Measurements from ENCODE around the gene SIGLEC11.

Gene SIGLEC11

GRCh38 chr19:49913720-49914119, 47.3 kb downstream of the SIGLEC11 start:
- TF ChIP-seq CTCF (IDR thresholded peaks at IDR 0.05) (no peak), ZFX (IDR thresholded peaks at IDR 0.05; ENCODE audit: borderline replicate concordance) (no peak)
- no peak overlapping the region for H3K27ac ChIP-seq

- H3K27ac ChIP-seq = no peak overlapping the region
- TF ChIP-seq ZFX (IDR thresholded peaks at IDR 0.05; ENCODE audit: borderline replicate concordance) = no peak
- no peak for TF ChIP-seq CTCF (IDR thresholded peaks at IDR 0.05)
Observed at GRCh38 chr19:49912965-49913685, 47.8 kb downstream of the SIGLEC11 start.

GRCh38 chr19:49911381-49912145, 49.4 kb downstream of the SIGLEC11 start:
- TF ChIP-seq CTCF (IDR thresholded peaks at IDR 0.05) (no peak), ZFX (IDR thresholded peaks at IDR 0.05; ENCODE audit: borderline replicate concordance) (no peak)
- H3K27ac ChIP-seq = no peak overlapping the region

- TF ChIP-seq ZFX (IDR thresholded peaks at IDR 0.05; ENCODE audit: borderline replicate concordance) (no peak), CTCF (IDR thresholded peaks at IDR 0.05) (no peak)
- no peak overlapping the region for H3K27ac ChIP-seq
Observed at GRCh38 chr19:49910179-49910578, 50.8 kb downstream of the SIGLEC11 start.

- H3K27ac ChIP-seq = no peak overlapping the region
- TF ChIP-seq CTCF (IDR thresholded peaks at IDR 0.05) (no peak), ZFX (IDR thresholded peaks at IDR 0.05; ENCODE audit: borderline replicate concordance) (no peak)
Observed at GRCh38 chr19:49908480-49909420, 52.2 kb downstream of the SIGLEC11 start.

- TF ChIP-seq ZFX (IDR thresholded peaks at IDR 0.05; ENCODE audit: borderline replicate concordance) (no peak), CTCF (IDR thresholded peaks at IDR 0.05) (no peak)
- no peak overlapping the region for H3K27ac ChIP-seq
Observed at GRCh38 chr19:49907745-49908446, 53.1 kb downstream of the SIGLEC11 start.
